GM12864 (cell line): Measurements from ENCODE around the gene NTF3.

Experiments used
- DNase-seq: peaks from one replicate; pipeline ENCODE4 v3.0.0-alpha.2; 2011; ENCODE audit warnings: low read depth
- H3K4me3 ChIP-seq: 2 replicates; pipeline ENCODE4 v1.5.1; 2011; ENCODE audit warnings: mild to moderate bottlenecking, low read depth, low read length, control low read depth
- TF ChIP-seq, protein P1 (sequence below): IDR thresholded peaks from 2 replicates; pipeline ENCODE4 v1.5.1; 2011; ENCODE audit warnings: low read depth, mild to moderate bottlenecking, moderate library complexity, low read length, control low read depth, inconsistent platforms; ENCODE audit errors: missing control alignments

NTF3 gene

DNA sequence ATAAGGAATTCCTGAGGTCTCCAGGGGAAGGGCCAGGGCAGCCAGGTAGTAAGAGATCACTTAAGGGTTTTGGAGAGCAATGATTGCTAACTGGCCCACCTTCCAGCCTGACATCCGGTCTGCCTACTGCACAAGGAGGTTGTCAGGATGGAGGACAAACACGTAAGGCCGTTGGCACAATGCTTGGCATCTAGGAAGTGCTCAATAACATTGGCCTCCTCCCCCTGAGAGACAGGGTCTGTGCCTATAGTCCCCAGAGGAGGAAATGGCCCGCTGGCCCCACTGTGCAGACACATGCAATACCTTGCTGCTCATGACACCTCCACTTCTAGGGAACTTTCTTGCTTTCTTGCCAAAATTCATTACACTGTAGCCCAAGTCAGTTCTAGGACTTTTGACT, 73.2 kb downstream of the NTF3 start:
- H3K4me3 ChIP-seq: no peak overlapping the region
- TF ChIP-seq, protein P1, sequence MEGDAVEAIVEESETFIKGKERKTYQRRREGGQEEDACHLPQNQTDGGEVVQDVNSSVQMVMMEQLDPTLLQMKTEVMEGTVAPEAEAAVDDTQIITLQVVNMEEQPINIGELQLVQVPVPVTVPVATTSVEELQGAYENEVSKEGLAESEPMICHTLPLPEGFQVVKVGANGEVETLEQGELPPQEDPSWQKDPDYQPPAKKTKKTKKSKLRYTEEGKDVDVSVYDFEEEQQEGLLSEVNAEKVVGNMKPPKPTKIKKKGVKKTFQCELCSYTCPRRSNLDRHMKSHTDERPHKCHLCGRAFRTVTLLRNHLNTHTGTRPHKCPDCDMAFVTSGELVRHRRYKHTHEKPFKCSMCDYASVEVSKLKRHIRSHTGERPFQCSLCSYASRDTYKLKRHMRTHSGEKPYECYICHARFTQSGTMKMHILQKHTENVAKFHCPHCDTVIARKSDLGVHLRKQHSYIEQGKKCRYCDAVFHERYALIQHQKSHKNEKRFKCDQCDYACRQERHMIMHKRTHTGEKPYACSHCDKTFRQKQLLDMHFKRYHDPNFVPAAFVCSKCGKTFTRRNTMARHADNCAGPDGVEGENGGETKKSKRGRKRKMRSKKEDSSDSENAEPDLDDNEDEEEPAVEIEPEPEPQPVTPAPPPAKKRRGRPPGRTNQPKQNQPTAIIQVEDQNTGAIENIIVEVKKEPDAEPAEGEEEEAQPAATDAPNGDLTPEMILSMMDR: no peak
- DNase-seq: no peak

- H3K4me3 ChIP-seq: no peak overlapping the region
- TF ChIP-seq, protein P1: no peak
- DNase-seq: no peak
These were observed 73.8 kb downstream of the NTF3 start for GRCh38 chr12:5505751-5506150.

DNA sequence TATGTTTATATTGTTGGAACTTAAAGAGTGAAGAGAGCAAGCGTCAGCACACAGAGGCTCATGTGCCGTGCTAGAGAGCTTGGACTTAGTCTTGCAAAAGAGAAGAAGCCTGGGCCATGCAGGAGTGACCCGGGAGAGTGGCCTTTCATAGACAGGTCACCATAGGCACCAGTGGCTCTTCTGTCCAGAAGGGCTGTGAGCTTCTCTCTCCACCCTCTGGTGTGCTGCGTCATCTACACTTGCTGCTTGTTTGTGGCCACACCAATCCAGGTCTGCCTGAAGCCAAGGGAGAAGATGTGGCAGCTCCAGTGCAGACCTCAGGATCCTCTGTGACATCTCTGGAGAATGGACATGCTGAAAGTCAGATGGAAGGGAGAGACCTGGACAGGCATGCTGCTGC, 74.4 kb downstream of the NTF3 start:
- TF ChIP-seq, protein P1: no peak
- no peak for DNase-seq
- no peak overlapping the region for H3K4me3 ChIP-seq

GRCh38 chr12:5506821-5507231, 74.9 kb downstream of the NTF3 start:
- H3K4me3 ChIP-seq: no peak overlapping the region
- DNase-seq: no peak
- TF ChIP-seq, protein P1: no peak

DNA sequence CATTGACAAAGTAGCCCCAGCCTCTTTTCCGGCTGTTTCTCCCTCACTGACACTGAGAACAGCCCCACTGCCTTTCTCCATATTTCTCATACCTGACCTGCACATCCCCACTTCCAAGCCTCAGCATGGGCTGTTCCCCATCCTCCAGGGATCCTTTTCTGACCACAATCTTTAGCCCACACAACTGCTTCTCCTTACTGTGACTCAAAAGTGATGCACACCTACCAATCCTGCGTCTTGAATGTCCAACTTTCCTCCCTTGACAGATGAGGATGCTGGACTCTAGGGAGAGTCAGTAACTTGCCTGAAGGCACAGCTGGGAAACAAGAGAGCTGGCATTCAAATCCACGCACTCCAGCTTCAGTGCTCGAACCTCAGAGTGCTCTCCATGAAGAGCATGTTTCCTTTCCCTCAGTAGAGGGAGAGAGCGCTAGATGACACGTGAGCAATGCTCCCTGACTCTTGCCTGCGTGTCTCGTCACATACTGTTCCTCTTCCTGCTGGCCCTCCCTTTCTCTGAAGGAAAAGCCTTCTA, 75.6 kb downstream of the NTF3 start:
- H3K4me3 ChIP-seq: no peak overlapping the region
- TF ChIP-seq, protein P1: no peak
- DNase-seq: no peak

GRCh38 chr12:5507944-5508343, 76.0 kb downstream of the NTF3 start:
- DNase-seq: no peak
- TF ChIP-seq, protein P1: no peak
- H3K4me3 ChIP-seq: no peak overlapping the region

GRCh38 chr12:5509102-5509501, 77.2 kb downstream of the NTF3 start:
- H3K4me3 ChIP-seq: no peak overlapping the region
- TF ChIP-seq, protein P1: no peak
- no peak for DNase-seq
